ENCODE results near the gene KRT14. TPM values are rescaled to one million over a fixed set of nuclear protein-coding genes. Genes with fewer than 3 reads are reported as not detected.

Gene KRT14
- total and polyA plus RNA-seq, 2 of the 4 experiments (the other 2 are of a cell fraction) = not detected

GRCh38 chr17:41540921-41541625 is 45.6 kb downstream of the KRT14 start:
- Histone ChIP-seq H3K4me1 (ENCODE audit: control insufficient read depth, insufficient read depth, low read length) (peaks cover 20% of the 10 kb centered on the region), H2BK20ac (ENCODE audit: low read depth, low read length) (no peak overlapping the region), H3K27ac (ENCODE audit: insufficient read depth, low read length) (no peak overlapping the region), H4K5ac (ENCODE audit: low read depth, low read length) (no peak overlapping the region), H3K4ac (ENCODE audit: low read depth, low read length) (0 out of 2 replicates have a peak overlapping the region, but pooled peaks have one; percentile 51), H3K36me3 (ENCODE audit: control insufficient read depth, insufficient read depth, low read length) (no peaks in the 10 kb centered on the region), H2BK120ac (ENCODE audit: low read depth, low read length) (peak overlapping the region; percentile 68), H3K4me3 (ENCODE audit: insufficient read depth, low read depth, low read length) (no peak overlapping the region), H3K14ac (replicated peaks; ENCODE audit: low read depth, low read length) (no peak overlapping the region), H4K20me1 (ENCODE audit: insufficient read depth, low read length) (no peaks in the 10 kb centered on the region), H2AK9ac (replicated peaks; ENCODE audit: low read depth, low read length, poor library complexity) (no peak overlapping the region), H2AK5ac (ENCODE audit: low read depth, low read length) (peak overlapping the region; percentile 36; the same call in 1 of the 2 replicates), H2BK5ac (ENCODE audit: low read depth, low read length, poor library complexity, severe bottlenecking) (no peak overlapping the region), H4K8ac (ENCODE audit: low read depth in 2 of 2, low read length in 2 of 2) (no peak overlapping the region), H2BK15ac (ENCODE audit: low read depth, low read length) (no peak overlapping the region), H3K18ac (ENCODE audit: low read depth, low read length) (no peak overlapping the region), H3K4me2 (ENCODE audit: low read depth, low read length) (no peak overlapping the region), H4K91ac (ENCODE audit: insufficient read depth, low read depth, low read length) (no peak overlapping the region), H3K9me3 (ENCODE audit: control insufficient read depth, insufficient read depth, low read length) (no peaks in the 10 kb centered on the region), H3K27me3 (ENCODE audit: control insufficient read depth, insufficient read depth, low read length) (no peaks in the 10 kb centered on the region), H3K23ac (ENCODE audit: low read depth, low read length) (no peak overlapping the region), H3K79me1 (ENCODE audit: low read depth in 1 of 2, low read length in 2 of 2) (no peaks in the 10 kb centered on the region), H3K9me1 (ENCODE audit: insufficient read depth, low read length) (peaks cover 11% of the 10 kb centered on the region), H3K9ac (ENCODE audit: low read depth, low read length) (no peak overlapping the region), H3K56ac (ENCODE audit: extremely low read depth, insufficient read depth, low read length) (no peak overlapping the region), H2AFZ (replicated peaks; ENCODE audit: low read length, poor library complexity) (no peak overlapping the region)
- in situ Hi-C loops (cut with MboI; ENCODE audit: low sequenced_read_pairs) = no loop called here
- CTCF ChIA-PET = no interaction called here
- no peak for TF ChIP-seq CEBPB (IDR thresholded peaks at IDR 0.05; ENCODE audit: low read depth, low read length)
- TF ChIP-seq CHD1 (IDR thresholded peaks at IDR 0.05; ENCODE audit: low read depth, low read length) = no peak
- no peak for TF ChIP-seq SMC3 (IDR thresholded peaks at IDR 0.05; ENCODE audit: low read depth, low read length)
- no peak for TF ChIP-seq RCOR1 (IDR thresholded peaks at IDR 0.05; ENCODE audit: insufficient replicate concordance, low read length)
- TF ChIP-seq CTCF (conservative IDR thresholded peaks at IDR 0.05; ENCODE audit: low read depth, low read length) = no peak
- TF ChIP-seq MXI1 (IDR thresholded peaks at IDR 0.05; ENCODE audit: borderline replicate concordance, low read depth, low read length) = no peak
- no peak for TF ChIP-seq ELK1 (IDR thresholded peaks at IDR 0.05; ENCODE audit: borderline replicate concordance, low read depth, low read length)
- TF ChIP-seq MAZ (IDR thresholded peaks at IDR 0.05; ENCODE audit: borderline replicate concordance, low read depth, low read length) = no peak
- no peak for TF ChIP-seq RFX5 (IDR thresholded peaks at IDR 0.05; ENCODE audit: low read depth, low read length)
- peak; percentile 32 for DNase-seq
- no peak for ATAC-seq (ENCODE audit: low read depth)
- intact Hi-C loops (cut with micrococcal nuclease) = no loop called here
- dilution Hi-C loops (cut with HindIII; ENCODE audit: low sequenced_read_pairs, unreplicated experiment) = no loop called here
- POLR2A ChIA-PET (ENCODE audit: unreplicated experiment) = interaction anchor here (0.6 kb wide), 1 partner anchor 123 kb away, joined by 7 read pairs; no protein-coding TSS in a partner anchor
- WGBS, 2 experiments (ENCODE audit: extremely low coverage in 2 of 2, insufficient read length in 1 of 2) = 93% methylated on average over 5 of the region's 10 CpGs; no CpG with 5 or more reads in 1 of the 2 experiments
- no TSS peak for BruUV-seq (replicated peaks)

Measured in IMR-90 (cell line).